Body of pancreas (tissue), 4 donors: ENCODE measurements around the gene GDF2.

ENCODE experiments used
- POLR2A ChIP-seq, 3 donors: fragments of 450-650 bp; IDR thresholded peaks; one replicate each; pipeline ENCODE4 v1.6.1; 2016; ENCODE audit warnings: antibody characterized with exemption in 3 of 3, mild to moderate bottlenecking in 2 of 3
- TF ChIP-seq, protein P1 (sequence below), 7 experiments: fragments of 450-650 bp in 4 of 7; fragments of 200-600 bp in 3 of 7; sonication (generic) in 3 of 7; IDR thresholded peaks; one replicate each; pipeline ENCODE4 v1.5.1; 2016 to 2019; ENCODE audit warnings: antibody characterized with exemption in 7 of 7

GRCh38 chr10:47368431-47369180, 46.4 kb downstream of the GDF2 start:
- TF ChIP-seq POLR2A (IDR thresholded peaks at IDR 0.05) = no peak
- TF ChIP-seq, protein P1, sequence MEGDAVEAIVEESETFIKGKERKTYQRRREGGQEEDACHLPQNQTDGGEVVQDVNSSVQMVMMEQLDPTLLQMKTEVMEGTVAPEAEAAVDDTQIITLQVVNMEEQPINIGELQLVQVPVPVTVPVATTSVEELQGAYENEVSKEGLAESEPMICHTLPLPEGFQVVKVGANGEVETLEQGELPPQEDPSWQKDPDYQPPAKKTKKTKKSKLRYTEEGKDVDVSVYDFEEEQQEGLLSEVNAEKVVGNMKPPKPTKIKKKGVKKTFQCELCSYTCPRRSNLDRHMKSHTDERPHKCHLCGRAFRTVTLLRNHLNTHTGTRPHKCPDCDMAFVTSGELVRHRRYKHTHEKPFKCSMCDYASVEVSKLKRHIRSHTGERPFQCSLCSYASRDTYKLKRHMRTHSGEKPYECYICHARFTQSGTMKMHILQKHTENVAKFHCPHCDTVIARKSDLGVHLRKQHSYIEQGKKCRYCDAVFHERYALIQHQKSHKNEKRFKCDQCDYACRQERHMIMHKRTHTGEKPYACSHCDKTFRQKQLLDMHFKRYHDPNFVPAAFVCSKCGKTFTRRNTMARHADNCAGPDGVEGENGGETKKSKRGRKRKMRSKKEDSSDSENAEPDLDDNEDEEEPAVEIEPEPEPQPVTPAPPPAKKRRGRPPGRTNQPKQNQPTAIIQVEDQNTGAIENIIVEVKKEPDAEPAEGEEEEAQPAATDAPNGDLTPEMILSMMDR (IDR thresholded peaks at IDR 0.05) = no peak
